HG02943 (cell line): ENCODE measurements around the gene KMT5B.
"Not testable (repeated sequence)": the region's sequence is repeated elsewhere in the genome, so short reads cannot be mapped to it uniquely, and the experiment has no call there.

Experiments used
- ATAC-seq: cut with Tn5 transposase; IDR thresholded peaks from one replicate; pipeline ENCODE4 v1.9.1; 2021; ENCODE audit warnings: mild to moderate bottlenecking, low read depth, moderate library complexity; ENCODE audit not compliant: unreplicated experiment

KMT5B gene

DNA sequence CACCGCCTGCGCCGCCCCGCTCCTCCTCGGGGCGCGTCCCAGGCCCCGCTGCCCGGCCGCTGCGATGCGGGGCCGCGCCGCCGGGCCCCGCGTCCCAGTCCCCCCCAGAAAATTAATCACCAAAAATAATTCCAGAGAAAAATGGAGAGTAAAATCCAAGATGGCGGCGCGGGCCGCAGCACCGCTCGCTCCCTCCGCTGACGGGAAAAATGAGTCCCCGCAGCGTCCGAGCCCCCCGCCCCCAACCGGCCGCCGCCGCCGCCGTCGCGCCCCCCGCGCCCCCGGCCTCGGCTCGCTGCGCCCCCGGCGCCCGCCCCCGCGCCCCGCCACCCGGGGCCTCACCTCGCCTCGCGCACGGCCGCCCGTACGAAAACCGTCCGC lies at the start of gene KMT5B:
Gene KMT5B, minus strand, starts transcription at position 162 of the 381 bp plus-strand sequence. CDS start 23,220 bp downstream, outside the sequence.
- no peak for ATAC-seq

DNA sequence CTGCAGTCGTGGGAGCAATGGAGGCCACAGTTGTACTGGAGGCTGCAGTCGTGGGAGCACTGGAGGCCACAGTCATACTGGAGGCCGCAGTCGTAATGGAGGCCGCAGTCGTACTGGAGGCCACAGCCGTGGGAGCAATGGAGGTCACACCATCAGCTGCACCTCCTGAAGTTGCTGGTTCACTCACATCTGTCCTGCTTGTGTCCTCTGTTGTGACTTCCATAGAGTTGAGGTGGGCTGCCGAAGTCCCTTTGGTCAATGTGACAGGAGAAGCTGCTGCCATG lies 49.4 kb upstream of the KMT5B start:
- no peak for ATAC-seq

- ATAC-seq = no peak
Observed at GRCh38 chr11:68261749-68262543, 48.9 kb upstream of the KMT5B start.

- ATAC-seq = no peak
Observed at GRCh38 chr11:68261006-68261405, 47.9 kb upstream of the KMT5B start.

DNA sequence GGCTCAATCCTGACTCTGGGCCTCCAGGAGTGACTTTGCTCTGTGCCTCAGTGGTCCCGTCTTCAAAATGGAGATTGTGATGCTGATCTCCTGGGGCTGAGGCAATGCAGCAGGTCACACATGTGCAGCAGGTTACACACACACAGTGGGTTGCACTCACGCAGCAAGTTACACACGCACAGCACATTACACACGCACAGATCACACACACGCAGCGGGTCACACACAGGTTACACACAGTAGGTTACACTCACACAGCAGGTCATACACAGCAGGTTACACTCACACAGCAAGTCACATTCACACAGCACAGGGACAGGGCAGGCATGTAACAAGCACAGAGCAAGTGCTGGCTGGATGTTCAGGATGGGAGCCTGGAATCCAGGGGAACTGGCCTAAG lies 47.4 kb upstream of the KMT5B start:
- no peak for ATAC-seq

- no peak for ATAC-seq
Observed at GRCh38 chr11:68259122-68259959, 46.2 kb upstream of the KMT5B start.

DNA sequence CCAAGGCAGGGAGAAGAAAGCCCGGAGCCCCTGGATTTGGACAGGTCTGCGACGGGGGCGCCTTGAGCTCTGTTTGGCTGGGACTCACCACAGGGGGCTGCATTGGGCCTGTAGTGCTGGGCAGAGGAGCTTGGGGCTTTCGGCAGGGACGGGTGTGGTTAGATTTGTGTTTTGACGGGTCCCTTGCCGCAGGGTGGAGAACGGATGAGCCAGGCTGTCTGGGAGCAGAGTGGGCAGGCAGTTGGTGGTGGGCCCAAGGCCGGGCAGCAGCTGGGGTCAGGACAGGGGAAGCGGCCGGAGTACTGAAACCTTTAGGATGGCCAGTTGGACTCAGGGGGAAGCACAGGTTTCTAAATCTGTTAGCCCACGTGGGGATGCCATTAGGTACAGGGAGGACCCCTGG lies 45.3 kb upstream of the KMT5B start:
- no peak for ATAC-seq

GRCh38 chr11:68257477-68258362 lies 44.6 kb upstream of the KMT5B start:
- ATAC-seq = no peak

- no peak for ATAC-seq
Observed at GRCh38 chr11:68256331-68256741, 43.2 kb upstream of the KMT5B start.

DNA sequence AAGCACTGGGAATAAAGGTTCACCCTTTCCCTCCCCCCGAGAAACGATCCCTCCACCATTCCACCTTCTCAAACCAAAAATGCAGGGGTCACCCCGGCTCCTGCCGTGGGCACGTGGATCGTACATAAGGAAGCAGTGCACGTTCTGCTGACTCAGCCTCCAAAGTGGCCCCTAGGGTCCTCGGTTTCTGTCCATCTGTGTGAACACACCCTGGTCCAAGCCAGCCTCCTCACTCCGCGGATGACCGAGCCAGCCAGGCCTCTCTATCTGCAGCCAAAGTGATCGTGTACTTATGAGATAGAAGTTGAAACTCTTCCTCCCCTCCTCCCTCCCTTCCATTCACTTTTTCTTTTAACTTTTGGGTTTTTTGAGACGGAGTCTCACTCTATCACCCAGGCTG lies 42.4 kb upstream of the KMT5B start:
- no peak for ATAC-seq

- ATAC-seq = no peak
Observed at GRCh38 chr11:68254421-68254820, 41.3 kb upstream of the KMT5B start.

DNA sequence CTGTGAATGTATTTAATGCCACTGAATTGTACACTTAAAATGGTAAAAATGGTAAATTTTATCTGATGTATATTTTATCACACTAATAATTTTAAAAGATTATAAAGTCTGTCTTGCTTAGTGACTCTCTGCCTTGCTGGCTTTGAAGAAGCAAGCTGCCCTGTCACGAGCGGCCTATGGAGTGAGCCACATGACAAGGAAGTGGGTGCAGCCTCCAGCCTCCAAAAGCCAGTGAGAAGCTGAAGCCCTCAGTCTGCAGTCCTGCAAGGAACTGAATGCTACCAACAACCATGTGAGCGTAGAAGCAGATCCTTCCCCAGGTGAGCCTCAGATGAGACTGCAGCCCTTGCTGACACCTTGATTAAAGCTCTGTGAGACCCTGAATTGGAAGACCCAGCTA lies 38.7 kb upstream of the KMT5B start:
- ATAC-seq = no peak

- not testable (repeated sequence) for ATAC-seq
Observed at GRCh38 chr11:68244912-68245311, 31.8 kb upstream of the KMT5B start.

DNA sequence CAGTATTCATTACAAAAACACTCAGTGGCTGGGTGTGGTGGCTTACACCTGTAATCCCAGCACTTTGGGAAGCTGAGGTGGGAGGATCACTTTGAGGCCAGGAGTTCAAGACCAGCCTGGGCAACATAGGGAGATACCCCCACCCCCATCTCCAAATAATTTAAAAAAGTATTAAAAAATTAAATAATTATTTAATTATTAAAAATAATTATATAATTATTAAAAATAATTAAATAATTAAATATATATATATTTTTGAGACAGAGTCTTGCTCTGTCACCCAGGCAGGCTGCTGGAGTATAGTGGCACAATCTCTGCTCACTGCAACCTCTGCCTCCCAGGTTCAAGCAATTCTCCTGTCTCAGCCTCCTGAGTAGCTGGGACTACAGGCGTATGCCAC lies 30.8 kb upstream of the KMT5B start:
- ATAC-seq = not testable (repeated sequence)

DNA sequence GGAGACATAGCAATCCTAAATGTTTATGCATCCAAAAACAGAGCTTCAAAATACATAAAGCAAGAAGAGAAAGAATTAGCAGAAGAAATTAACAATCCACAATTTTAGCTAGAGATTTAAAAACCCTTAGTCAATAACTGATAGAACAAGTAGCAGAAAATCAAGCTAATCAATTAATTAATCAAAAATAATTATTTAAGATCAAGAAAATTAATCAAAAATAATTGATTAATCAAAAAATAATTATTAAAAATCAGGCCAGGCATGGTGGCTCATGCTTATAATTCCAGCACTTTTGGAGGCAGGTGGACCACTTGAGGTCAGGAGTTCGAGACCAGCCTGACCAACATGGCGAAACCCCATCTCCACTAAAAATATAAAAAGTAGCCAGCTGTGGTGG lies 29.5 kb upstream of the KMT5B start:
- no peak for ATAC-seq

DNA sequence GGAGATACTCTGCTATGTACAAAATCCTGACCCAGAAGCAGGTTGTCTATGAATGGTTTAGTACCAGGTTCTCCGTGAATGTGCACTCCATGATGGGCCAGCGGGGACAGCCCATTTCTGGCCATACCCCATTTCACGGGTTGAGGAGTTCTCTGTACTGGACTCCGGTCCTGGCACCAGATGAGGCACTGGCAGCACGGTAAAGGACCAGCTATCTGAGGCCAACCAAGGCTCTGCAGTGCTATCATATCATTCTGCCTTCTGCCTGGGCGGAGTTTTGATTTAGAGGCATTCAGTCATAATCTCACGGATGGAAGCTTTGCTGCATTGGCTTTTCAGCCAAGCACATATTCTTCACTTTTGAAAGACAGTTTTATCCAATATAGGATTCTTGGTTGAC lies 18.5 kb upstream of the KMT5B start:
- no peak for ATAC-seq

DNA sequence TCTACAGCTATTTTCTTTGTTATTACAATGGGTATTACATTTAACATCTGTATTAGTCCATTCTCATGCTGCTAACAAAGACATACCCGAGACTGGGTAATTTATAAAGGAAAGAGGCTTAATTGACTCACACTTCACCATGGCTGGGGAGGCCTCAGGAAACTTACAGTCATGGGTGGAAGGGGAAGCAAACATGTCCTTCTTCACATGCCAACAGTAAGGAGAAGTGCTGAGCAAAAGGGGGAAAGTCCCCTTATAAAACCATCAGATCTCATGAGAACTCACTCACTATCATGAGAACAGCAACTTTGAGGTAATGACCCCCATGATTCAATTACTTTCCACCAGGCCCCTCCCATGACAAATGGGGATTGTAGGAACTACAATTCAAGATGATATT lies 16.5 kb upstream of the KMT5B start:
- no peak for ATAC-seq

GRCh38 chr11:68226421-68226820 lies 13.3 kb upstream of the KMT5B start:
- ATAC-seq = no peak

DNA sequence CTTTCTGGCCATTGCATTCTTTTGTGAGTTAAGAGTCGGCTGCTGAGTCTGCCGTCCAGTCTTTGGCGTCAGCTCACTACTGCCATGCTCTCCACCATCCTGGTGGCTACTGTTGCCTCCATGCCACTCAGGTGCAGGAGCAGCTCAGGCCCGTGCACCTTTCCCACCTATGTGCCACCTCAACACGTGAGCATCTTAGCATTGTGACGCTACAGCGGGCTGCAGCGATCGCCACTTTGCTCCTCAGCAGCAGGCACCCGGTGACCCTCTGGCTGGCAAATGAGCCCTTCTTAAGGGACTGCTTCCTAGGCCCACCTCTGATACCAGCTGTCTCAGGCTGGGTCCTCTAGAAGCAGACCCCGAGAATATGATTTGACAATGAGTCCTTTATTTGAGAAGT lies 11.5 kb upstream of the KMT5B start:
- ATAC-seq = no peak

DNA sequence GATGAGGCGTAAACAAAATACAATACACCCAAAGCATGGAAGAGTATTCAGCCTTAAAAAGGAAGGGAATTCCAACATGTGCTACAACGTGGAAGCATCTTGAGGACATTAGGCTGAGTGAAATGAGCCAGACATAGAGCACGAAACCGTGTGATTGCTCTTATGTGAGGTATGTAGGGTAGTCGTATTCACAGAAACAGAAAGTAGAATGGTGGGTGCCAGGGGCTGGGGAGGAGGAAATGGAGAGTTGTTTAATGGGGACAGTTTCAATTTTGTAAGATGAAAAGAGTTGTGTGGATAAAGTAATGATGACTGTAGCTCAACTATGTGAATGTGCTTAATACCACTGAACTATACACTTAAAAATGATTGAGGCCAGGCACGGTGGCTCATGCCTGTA lies 10.2 kb upstream of the KMT5B start:
- ATAC-seq = no peak

- ATAC-seq = no peak
Observed at GRCh38 chr11:68221406-68221805, 8.3 kb upstream of the KMT5B start.
